ENCODE data around the gene VIM. TPM values are rescaled to one million over a fixed set of nuclear protein-coding genes. Genes with fewer than 3 reads are reported as not detected.
"Not testable (repeated sequence)": the region's sequence is repeated elsewhere in the genome, so short reads cannot be mapped to it uniquely, and the experiment has no call there.

Gene VIM
- total and polyA plus RNA-seq, 2 experiments from 2014 or later = 258 to 1,157 TPM

DNA sequence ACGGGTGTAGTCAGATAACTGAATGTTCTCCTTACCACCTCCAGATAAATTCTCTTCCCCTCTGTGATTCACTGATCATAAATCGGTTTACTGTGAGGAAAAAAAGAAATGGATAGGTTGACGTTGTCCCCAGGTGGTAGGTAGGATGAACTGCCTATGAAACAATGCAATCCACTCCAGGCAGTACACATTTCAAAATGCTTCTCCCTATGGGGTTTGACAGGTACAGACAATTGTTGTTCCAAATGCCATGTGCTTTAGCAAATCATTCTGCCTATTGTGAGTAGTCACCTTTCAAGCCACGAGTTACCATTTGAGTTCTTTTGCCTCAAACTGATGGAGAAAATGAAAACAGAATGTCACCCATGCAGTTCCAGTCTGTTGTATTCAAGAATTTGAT is 21.8 kb downstream of the VIM start:
- H3K36me3 ChIP-seq = no peaks in the 10 kb centered on the region
- DNase-seq (ENCODE audit: low read depth in 1 of 2, low spot score in 1 of 2) = peak in 1 of 2 donors; percentile 48
- H3K27ac ChIP-seq = no peak overlapping the region
- no peaks in the 10 kb centered on the region for H3K9me3 ChIP-seq (ENCODE audit: low read depth)
- TF ChIP-seq, protein P1, sequence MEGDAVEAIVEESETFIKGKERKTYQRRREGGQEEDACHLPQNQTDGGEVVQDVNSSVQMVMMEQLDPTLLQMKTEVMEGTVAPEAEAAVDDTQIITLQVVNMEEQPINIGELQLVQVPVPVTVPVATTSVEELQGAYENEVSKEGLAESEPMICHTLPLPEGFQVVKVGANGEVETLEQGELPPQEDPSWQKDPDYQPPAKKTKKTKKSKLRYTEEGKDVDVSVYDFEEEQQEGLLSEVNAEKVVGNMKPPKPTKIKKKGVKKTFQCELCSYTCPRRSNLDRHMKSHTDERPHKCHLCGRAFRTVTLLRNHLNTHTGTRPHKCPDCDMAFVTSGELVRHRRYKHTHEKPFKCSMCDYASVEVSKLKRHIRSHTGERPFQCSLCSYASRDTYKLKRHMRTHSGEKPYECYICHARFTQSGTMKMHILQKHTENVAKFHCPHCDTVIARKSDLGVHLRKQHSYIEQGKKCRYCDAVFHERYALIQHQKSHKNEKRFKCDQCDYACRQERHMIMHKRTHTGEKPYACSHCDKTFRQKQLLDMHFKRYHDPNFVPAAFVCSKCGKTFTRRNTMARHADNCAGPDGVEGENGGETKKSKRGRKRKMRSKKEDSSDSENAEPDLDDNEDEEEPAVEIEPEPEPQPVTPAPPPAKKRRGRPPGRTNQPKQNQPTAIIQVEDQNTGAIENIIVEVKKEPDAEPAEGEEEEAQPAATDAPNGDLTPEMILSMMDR (IDR thresholded peaks at IDR 0.05; ENCODE audit: low read depth, low read length) = peak; percentile 56
- no peak overlapping the region for H3K4me3 ChIP-seq
- H3K27me3 ChIP-seq = no peaks in the 10 kb centered on the region
- H3K4me1 ChIP-seq (ENCODE audit: low read depth) = no peaks in the 10 kb centered on the region

DNA sequence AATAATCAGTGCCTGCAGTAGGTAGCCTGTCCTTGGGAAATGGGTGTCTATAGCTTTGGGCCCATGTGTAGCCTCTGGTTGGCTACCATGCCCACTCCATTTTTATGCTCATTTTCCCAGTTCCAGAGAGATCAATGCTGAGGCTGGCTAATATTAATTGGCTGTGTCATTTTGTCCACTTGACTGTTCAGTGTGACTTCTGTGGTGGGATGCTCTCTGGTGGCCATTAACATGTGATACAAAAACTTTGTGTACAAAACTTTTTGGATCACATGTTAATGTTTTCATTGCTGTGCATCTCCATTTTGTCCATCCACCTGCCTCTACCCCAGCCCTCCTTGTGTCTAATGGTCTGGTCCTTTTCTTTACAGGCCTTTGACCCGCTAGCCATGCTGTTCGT is 22.7 kb downstream of the VIM start:
- no peak overlapping the region for H3K4me3 ChIP-seq
- TF ChIP-seq, protein P1 (IDR thresholded peaks at IDR 0.05; ENCODE audit: low read depth, low read length) = no peak

DNA sequence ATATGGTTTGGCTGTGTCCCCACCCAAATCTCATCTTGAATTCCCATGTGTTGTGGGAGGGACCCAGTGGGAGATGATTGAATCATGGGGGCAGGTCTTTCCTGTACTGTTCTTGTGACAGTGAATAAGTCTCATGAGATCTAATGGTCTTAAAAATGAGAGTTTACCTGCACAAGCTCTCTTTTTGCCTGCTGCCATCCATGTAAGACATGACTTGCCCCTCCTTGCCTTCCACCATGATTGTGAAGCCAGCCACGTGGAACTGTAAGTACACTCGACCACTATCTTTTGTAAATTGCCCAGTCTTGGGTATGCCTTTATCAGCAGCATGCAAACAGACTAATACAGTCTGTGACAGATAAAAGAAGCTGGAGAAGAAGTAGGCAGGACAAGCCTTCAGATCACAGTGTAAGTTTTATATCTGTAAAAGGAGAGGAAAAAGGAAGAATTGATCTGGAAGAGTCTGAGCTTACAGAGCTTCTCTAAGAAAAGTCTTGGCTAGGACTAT is 26.6 kb downstream of the VIM start:
- not testable (repeated sequence) for H3K9me3 ChIP-seq (ENCODE audit: low read depth); H3K4me1 ChIP-seq (ENCODE audit: low read depth); H3K36me3 ChIP-seq; H3K27me3 ChIP-seq; H3K4me3 ChIP-seq; DNase-seq (ENCODE audit: low read depth in 1 of 2, low spot score in 1 of 2); H3K27ac ChIP-seq

More for the DNA sequence above, 22.7 kb downstream of the VIM start:
- Histone ChIP-seq H3K27me3 (no peaks in the 10 kb centered on the region), H3K27ac (no peak overlapping the region), H3K9me3 (ENCODE audit: low read depth) (no peaks in the 10 kb centered on the region), H3K4me1 (ENCODE audit: low read depth) (no peaks in the 10 kb centered on the region), H3K36me3 (no peaks in the 10 kb centered on the region)
- DNase-seq (ENCODE audit: low read depth in 1 of 2, low spot score in 1 of 2) = no peak

- no peaks in the 10 kb centered on the region for H3K27me3 ChIP-seq
These were observed 27.5 kb downstream of the VIM start for GRCh38 chr10:17255512-17255911.

GRCh38 chr10:17256051-17256450 is 28.0 kb downstream of the VIM start:
- Histone ChIP-seq H3K4me3 (no peak overlapping the region), H3K27me3 (no peaks in the 10 kb centered on the region), H3K9me3 (ENCODE audit: low read depth) (no peaks in the 10 kb centered on the region), H3K36me3 (no peaks in the 10 kb centered on the region), H3K27ac (no peak overlapping the region), H3K4me1 (ENCODE audit: low read depth) (no peaks in the 10 kb centered on the region)
- TF ChIP-seq, protein P1 (IDR thresholded peaks at IDR 0.05; ENCODE audit: low read depth, low read length) = no peak
- DNase-seq (ENCODE audit: low read depth in 1 of 2, low spot score in 1 of 2) = peak in 1 of 2 donors; percentile 44

More at GRCh38 chr10:17255512-17255911, 27.5 kb downstream of the VIM start:
- no peak for DNase-seq (ENCODE audit: low read depth in 1 of 2, low spot score in 1 of 2)
- Histone ChIP-seq H3K36me3 (no peaks in the 10 kb centered on the region), H3K9me3 (ENCODE audit: low read depth) (no peaks in the 10 kb centered on the region), H3K27ac (no peak overlapping the region), H3K4me3 (no peak overlapping the region), H3K4me1 (ENCODE audit: low read depth) (no peaks in the 10 kb centered on the region)
- TF ChIP-seq, protein P1 (IDR thresholded peaks at IDR 0.05; ENCODE audit: low read depth, low read length) = no peak

DNA sequence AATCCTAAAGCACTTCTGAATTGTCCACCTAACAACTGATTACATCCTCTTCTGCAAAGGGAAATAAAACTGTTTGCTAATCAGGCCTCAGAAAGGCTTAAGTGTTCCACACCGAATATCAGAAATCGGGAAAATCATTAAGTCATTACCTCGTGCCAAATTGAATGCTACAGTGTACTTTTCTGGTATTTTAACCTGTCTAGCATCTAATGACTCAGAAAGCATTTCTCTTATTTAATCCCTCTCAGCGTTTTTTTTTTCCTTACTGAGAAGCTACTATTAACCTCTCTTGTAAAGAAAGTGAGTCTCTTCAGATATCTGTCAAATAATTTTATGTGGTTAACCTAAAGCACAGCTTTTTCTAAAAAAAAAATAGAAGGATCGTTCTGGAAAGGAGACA is 28.6 kb downstream of the VIM start:
- Histone ChIP-seq H3K4me3 (no peak overlapping the region), H3K27me3 (no peaks in the 10 kb centered on the region), H3K36me3 (no peaks in the 10 kb centered on the region), H3K27ac (no peak overlapping the region), H3K4me1 (ENCODE audit: low read depth) (no peaks in the 10 kb centered on the region), H3K9me3 (ENCODE audit: low read depth) (no peaks in the 10 kb centered on the region)
- TF ChIP-seq, protein P1 (IDR thresholded peaks at IDR 0.05; ENCODE audit: low read depth, low read length) = no peak
- DNase-seq (ENCODE audit: low read depth in 1 of 2, low spot score in 1 of 2) = no peak
